Tibial nerve (tissue), 4 donors: Measurements from ENCODE around the gene TSPAN17. TPM values are rescaled to one million over a fixed set of nuclear protein-coding genes. Genes with fewer than 3 reads are reported as not detected.

Experiments used
- DNase-seq, 2 donors: peaks; one replicate each; pipeline ENCODE4 v3.0.0-alpha.2; 2019; ENCODE audit warnings: low spot score in 2 of 2
- H3K27ac ChIP-seq, 4 donors: fragments of 200-600 bp; sonication (generic) in 3 of 4; one replicate each; pipeline ENCODE4 v1.5.1; 2017 to 2019; ENCODE audit warnings: mild to moderate bottlenecking in 1 of 4
- H3K27me3 ChIP-seq, 2 donors: fragments of 200-600 bp; sonication (generic) in 1 of 2; one replicate each; pipeline versions ENCODE4 v1.5.1 to v1.6.0; 2017 to 2019
- H3K36me3 ChIP-seq, 3 donors: fragments of 200-600 bp; sonication (generic); one replicate each; pipeline ENCODE4 v1.5.1; 2018 to 2019
- H3K4me1 ChIP-seq, 4 donors: fragments of 200-600 bp; sonication (generic) in 3 of 4; one replicate each; pipeline ENCODE4 v1.5.1; 2017 to 2019
- H3K4me3 ChIP-seq, 4 donors: fragments of 200-600 bp; sonication (generic) in 3 of 4; one replicate each; pipeline ENCODE4 v1.5.1; 2017 to 2019; ENCODE audit warnings: mild to moderate bottlenecking in 1 of 4, moderate library complexity in 1 of 4
- H3K9me3 ChIP-seq, 4 donors: fragments of 200-600 bp; sonication (generic) in 3 of 4; one replicate each; pipeline ENCODE4 v1.5.1; 2017 to 2019
- EP300 ChIP-seq, 2 donors: sonication (generic); formaldehyde crosslinking; IDR thresholded peaks; one replicate each; pipeline ENCODE4 v1.6.1; 2017; ENCODE audit warnings: antibody characterized with exemption in 2 of 2, mild to moderate bottlenecking in 1 of 2
- POLR2A ChIP-seq, 2 donors: fragments of 450-650 bp; IDR thresholded peaks; one replicate each; pipeline ENCODE4 v1.6.1; 2017; ENCODE audit warnings: antibody characterized with exemption in 2 of 2, mild to moderate bottlenecking in 2 of 2, moderate library complexity in 2 of 2
- WGBS, 2 donors: methylation state at CpG; one replicate each; pipeline ENCODE4 v1.1.5; 2018; 5-methylcytosine and 5-hydroxymethylcytosine counted together
- total RNA-seq, 4 donors: library from RNA; depleted of rRNA; stranded (reverse); fragments of >200 nt; gene quantifications; one replicate each; pipeline ENCODE4 v1.1.0, GENCODE V29; 2016
- TF ChIP-seq, protein P1 (sequence below), 5 experiments: fragments of 200-600 bp in 3 of 5; fragments of 450-650 bp in 2 of 5; sonication (generic) in 3 of 5; IDR thresholded peaks; one replicate each; pipeline ENCODE4 v1.5.1; 2016 to 2019; ENCODE audit warnings: antibody characterized with exemption in 5 of 5, mild to moderate bottlenecking in 3 of 5, moderate library complexity in 2 of 5

TSPAN17 gene
- total RNA-seq, 4 donors from 2014 or later, result 11.0 to 25.8 (median 14.3) TPM

DNA sequence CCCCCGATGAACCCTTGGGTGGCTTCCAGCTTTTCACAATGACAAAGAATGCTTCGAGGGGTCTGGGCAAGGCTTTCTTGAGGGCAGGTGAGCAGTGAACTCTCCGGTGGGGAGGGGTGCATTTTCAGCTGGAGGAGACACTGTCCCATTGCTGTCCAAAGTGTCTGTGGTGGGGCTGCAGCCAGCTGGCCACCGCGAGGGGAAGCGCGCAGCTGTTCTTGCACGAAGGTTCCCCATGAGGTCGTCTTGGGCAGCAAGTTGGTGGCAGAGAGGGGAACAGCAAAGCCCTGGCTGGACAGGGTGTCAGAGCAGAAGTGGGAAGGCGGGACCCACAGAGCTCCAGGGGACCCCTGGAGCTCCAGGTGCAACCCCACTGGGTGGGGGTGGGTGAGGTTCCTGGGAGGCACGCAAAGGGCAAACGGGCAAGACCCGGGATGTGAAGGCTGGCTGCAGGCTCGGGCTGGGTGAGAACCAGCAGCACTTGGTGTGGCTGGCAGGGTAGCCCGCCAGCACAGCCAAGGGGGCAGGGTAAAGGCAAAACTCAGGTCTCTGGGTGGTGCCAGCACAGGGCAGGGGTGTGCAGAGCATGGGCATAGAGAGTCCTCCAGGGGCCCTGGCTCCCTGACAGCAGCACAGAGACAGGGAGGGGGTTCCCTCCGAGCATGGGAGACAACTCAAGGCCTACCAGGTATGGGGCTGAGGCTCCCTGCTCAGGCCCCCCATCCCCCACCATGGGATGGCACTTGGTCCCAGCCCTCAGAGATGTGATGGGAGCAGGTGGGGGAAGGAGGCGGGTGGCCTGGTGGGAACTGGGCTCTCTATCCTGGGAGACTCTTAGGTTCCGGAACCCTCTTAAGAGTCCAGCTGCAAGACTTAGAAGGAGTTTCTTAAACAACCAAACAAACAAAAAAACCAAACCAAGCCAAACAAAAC, 26.6 kb downstream of the TSPAN17 start:
- WGBS, 2 donors, result 83 to 85% methylated on average over 17 to 18 of the region's 18 CpGs
- H3K27ac ChIP-seq, result no peak overlapping the region
- H3K4me3 ChIP-seq, result no peak overlapping the region
- no peaks in the 10 kb centered on the region for H3K36me3 ChIP-seq
- H3K9me3 ChIP-seq, result no peaks in the 10 kb centered on the region
- no peaks in the 10 kb centered on the region for H3K4me1 ChIP-seq
- no peak for DNase-seq
- H3K27me3 ChIP-seq, result peaks cover 0 to 48% of the 10 kb centered on the region in 2 donors
- TF ChIP-seq POLR2A (IDR thresholded peaks at IDR 0.05), result no peak
- no peak for TF ChIP-seq EP300 (IDR thresholded peaks at IDR 0.05)
- TF ChIP-seq, protein P1, sequence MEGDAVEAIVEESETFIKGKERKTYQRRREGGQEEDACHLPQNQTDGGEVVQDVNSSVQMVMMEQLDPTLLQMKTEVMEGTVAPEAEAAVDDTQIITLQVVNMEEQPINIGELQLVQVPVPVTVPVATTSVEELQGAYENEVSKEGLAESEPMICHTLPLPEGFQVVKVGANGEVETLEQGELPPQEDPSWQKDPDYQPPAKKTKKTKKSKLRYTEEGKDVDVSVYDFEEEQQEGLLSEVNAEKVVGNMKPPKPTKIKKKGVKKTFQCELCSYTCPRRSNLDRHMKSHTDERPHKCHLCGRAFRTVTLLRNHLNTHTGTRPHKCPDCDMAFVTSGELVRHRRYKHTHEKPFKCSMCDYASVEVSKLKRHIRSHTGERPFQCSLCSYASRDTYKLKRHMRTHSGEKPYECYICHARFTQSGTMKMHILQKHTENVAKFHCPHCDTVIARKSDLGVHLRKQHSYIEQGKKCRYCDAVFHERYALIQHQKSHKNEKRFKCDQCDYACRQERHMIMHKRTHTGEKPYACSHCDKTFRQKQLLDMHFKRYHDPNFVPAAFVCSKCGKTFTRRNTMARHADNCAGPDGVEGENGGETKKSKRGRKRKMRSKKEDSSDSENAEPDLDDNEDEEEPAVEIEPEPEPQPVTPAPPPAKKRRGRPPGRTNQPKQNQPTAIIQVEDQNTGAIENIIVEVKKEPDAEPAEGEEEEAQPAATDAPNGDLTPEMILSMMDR (IDR thresholded peaks at IDR 0.05), result no peak

GRCh38 chr5:176674799-176675198, 27.5 kb downstream of the TSPAN17 start:
- Histone ChIP-seq H3K27me3 (peaks cover 0 to 57% of the 10 kb centered on the region in 2 donors), H3K4me1 (peaks cover 0 to 2% (median 0%) of the 10 kb centered on the region in 4 donors), H3K4me3 (no peak overlapping the region), H3K27ac (no peak overlapping the region), H3K36me3 (no peaks in the 10 kb centered on the region), H3K9me3 (no peaks in the 10 kb centered on the region)
- TF ChIP-seq POLR2A (IDR thresholded peaks at IDR 0.05) (no peak), EP300 (IDR thresholded peaks at IDR 0.05) (no peak)
- TF ChIP-seq, protein P1 (IDR thresholded peaks at IDR 0.05), result no peak
- 81% methylated on average over 17 of the region's 17 CpGs for WGBS, 2 donors
- DNase-seq, result no peak

DNA sequence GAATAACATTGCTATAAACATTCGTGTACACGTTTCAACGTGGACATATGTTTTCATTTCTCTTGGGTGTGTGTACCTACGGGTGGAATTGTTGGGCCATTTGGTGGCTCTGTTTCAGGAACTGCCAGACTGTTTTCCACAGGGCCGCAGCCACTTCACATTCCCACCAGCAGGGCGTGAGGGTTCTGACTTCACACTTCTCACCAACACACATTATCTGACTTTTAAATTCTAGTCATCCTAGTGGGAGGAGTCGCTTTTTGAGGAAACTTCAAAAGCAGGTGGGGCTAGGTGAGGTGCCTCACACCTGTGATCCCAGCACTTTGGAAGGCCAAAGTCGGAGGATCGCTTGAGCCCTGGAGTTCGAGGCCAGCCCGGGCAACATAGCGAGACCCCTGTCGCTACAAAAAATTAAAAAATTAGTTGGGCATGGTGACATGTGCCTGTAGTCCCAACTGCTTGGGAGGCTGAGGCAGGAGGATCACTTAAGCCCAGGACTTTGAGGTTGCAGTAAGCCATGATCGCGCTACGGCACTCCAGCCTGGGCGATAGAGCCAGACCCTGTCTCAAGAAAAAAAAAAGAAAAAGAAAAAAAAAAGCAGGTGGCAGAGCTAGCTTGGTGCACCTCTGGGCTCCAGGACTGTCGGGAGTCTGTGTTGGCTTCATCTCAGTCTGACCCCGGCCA, 28.5 kb downstream of the TSPAN17 start:
- no peak for TF ChIP-seq EP300 (IDR thresholded peaks at IDR 0.05)
- TF ChIP-seq POLR2A (IDR thresholded peaks at IDR 0.05), result no peak
- TF ChIP-seq, protein P1 (IDR thresholded peaks at IDR 0.05), result no peak
- no peak for DNase-seq
- H3K27me3 ChIP-seq, result peaks cover 0 to 57% of the 10 kb centered on the region in 2 donors
- no peak overlapping the region for H3K4me3 ChIP-seq
- H3K9me3 ChIP-seq, result no peaks in the 10 kb centered on the region
- no peaks in the 10 kb centered on the region for H3K36me3 ChIP-seq
- H3K4me1 ChIP-seq, result peaks cover 0 to 9% (median 0%) of the 10 kb centered on the region in 4 donors
- 65 to 72% methylated on average over 19 of the region's 19 CpGs for WGBS, 2 donors
- H3K27ac ChIP-seq, result no peak overlapping the region

- Histone ChIP-seq H3K27me3 (peaks cover 0 to 58% of the 10 kb centered on the region in 2 donors), H3K9me3 (no peaks in the 10 kb centered on the region), H3K27ac (no peak overlapping the region), H3K4me1 (peaks cover 0 to 9% (median 0%) of the 10 kb centered on the region in 4 donors), H3K36me3 (no peaks in the 10 kb centered on the region), H3K4me3 (no peak overlapping the region)
- TF ChIP-seq POLR2A (IDR thresholded peaks at IDR 0.05) (no peak), EP300 (IDR thresholded peaks at IDR 0.05) (no peak)
- TF ChIP-seq, protein P1 (IDR thresholded peaks at IDR 0.05), result no peak
- 42 to 50% methylated on average over 10 of the region's 10 CpGs for WGBS, 2 donors
- DNase-seq, result no peak
These were observed 29.1 kb downstream of the TSPAN17 start for GRCh38 chr5:176676361-176676824.
